NCI-H1092 treated with DMSO at 0.1 percent for 48 hours (cell line): ENCODE data around the gene PAF1.
"Not testable (repeated sequence)": the region's sequence is repeated elsewhere in the genome, so short reads cannot be mapped to it uniquely, and the experiment has no call there.

Experiments
- DNase-seq: peaks from one replicate; lab custom pipeline; 2025; lab: John Stamatoyannopoulos, UW

Gene PAF1

GRCh38 chr19:39382991-39383828 is 7.7 kb downstream of the PAF1 start:
- no peak for DNase-seq

- no peak for DNase-seq
These were observed 8.8 kb downstream of the PAF1 start for GRCh38 chr19:39381910-39382611.

- no peak for DNase-seq
These were observed 10.1 kb downstream of the PAF1 start for GRCh38 chr19:39380521-39381502.

GRCh38 chr19:39379865-39380396 is 11.0 kb downstream of the PAF1 start:
- no peak for DNase-seq

- not testable (repeated sequence) for DNase-seq
These were observed 11.5 kb downstream of the PAF1 start for GRCh38 chr19:39379366-39379765.

GRCh38 chr19:39377373-39378362 is 13.2 kb downstream of the PAF1 start:
- DNase-seq, result no peak

GRCh38 chr19:39375929-39376328 is 15.0 kb downstream of the PAF1 start:
- DNase-seq, result no peak

- no peak for DNase-seq
These were observed 18.0 kb downstream of the PAF1 start for GRCh38 chr19:39372941-39373340.

- no peak for DNase-seq
These were observed 18.7 kb downstream of the PAF1 start for GRCh38 chr19:39372047-39372802.

GRCh38 chr19:39370735-39371134 is 20.2 kb downstream of the PAF1 start:
- DNase-seq, result no peak

- DNase-seq, result no peak
These were observed 21.7 kb downstream of the PAF1 start for GRCh38 chr19:39369200-39369599.

GRCh38 chr19:39365531-39365930 is 25.4 kb downstream of the PAF1 start:
- no peak for DNase-seq

GRCh38 chr19:39363901-39364457 is 26.9 kb downstream of the PAF1 start:
- DNase-seq, result no peak

- DNase-seq, result no peak
These were observed 27.9 kb downstream of the PAF1 start for GRCh38 chr19:39362682-39363657.

GRCh38 chr19:39360599-39360998 is 30.3 kb downstream of the PAF1 start:
- no peak for DNase-seq

- no peak for DNase-seq
These were observed 31.9 kb downstream of the PAF1 start for GRCh38 chr19:39359026-39359425.

GRCh38 chr19:39356647-39357046 is 34.3 kb downstream of the PAF1 start:
- DNase-seq, result no peak

GRCh38 chr19:39356073-39356472 is 34.8 kb downstream of the PAF1 start:
- DNase-seq, result no peak
